Stimulated activated effector memory CD8-positive, alpha-beta T cell treated with anti-CD3 and anti-CD28 coated beads, Interleukin-12 subunit alpha, Interleukin-12 subunit beta, amount 100 ng/mL, for 72 hours (primary cell): ENCODE data around the gene SPRN.
A peak's percentile ranks its signal among the peaks of the same experiment; 100 is the strongest.
"Not testable (repeated sequence)": the region's sequence is repeated elsewhere in the genome, so short reads cannot be mapped to it uniquely, and the experiment has no call there.

ENCODE experiments used
- ATAC-seq: fragments of 150-1000 bp; cut with Tn5 transposase; 2 replicates; pipeline ENCODE4 v1.10.0; 2021
- DNase-seq, 2 donors: peaks; one replicate each; pipeline ENCODE4 v3.0.0; 2021 to 2022; ENCODE audit warnings: low spot score in 2 of 2
- H3K27ac Mint-ChIP-seq: one replicate; pipeline ENCODE4 v1.8.0; 2022; ENCODE audit warnings: mild to moderate bottlenecking, mixed read lengths
- H3K36me3 Mint-ChIP-seq: one replicate; pipeline ENCODE4 v1.8.0; 2022; ENCODE audit warnings: mild to moderate bottlenecking, mixed read lengths
- H3K4me1 Mint-ChIP-seq: one replicate; pipeline ENCODE4 v1.8.0; 2022; ENCODE audit warnings: mixed read lengths
- H3K4me3 Mint-ChIP-seq: one replicate; pipeline ENCODE4 v1.8.0; 2022; ENCODE audit warnings: mild to moderate bottlenecking, mixed read lengths
- H3K9me3 Mint-ChIP-seq: one replicate; pipeline ENCODE4 v1.8.0; 2022; ENCODE audit warnings: mixed read lengths

The SPRN gene

DNA sequence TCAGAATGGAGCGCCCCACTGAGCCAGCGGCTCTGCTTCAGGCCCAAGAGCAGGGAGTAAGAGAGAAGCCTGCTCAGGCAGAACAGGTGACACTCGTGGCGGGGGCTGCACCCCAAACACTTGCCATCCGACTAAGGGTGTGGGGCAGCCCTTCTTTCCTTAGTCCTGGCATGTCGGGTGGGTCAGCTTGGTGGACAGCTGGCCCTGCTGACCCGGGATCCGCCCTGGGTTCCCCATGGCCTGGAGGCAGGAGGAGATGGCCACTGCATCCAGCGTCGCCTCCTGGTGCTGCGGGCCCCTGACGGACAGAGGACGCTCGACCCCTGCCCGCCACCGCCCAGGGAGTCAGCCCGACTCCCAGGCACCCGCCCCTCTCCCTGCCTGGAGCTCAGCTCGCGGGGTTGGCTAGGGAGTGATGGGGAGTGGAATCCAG lies 46.6 kb downstream of the SPRN start:
- Mint-ChIP-seq H3K27ac (no peak overlapping the region), H3K4me3 (peak overlapping the region; percentile 69)
- no peak for ATAC-seq

GRCh38 chr10:133377025-133377817 lies 47.2 kb downstream of the SPRN start:
- ATAC-seq = no peak
- no peak for DNase-seq
- Mint-ChIP-seq H3K36me3 (no peaks in the 10 kb centered on the region), H3K4me1 (peaks cover 16% of the 10 kb centered on the region), H3K27ac (peak overlapping the region; percentile 29), H3K9me3 (no peaks in the 10 kb centered on the region), H3K4me3 (peak overlapping the region; percentile 69)

More for the DNA sequence above, 46.6 kb downstream of the SPRN start:
- no peak for DNase-seq
- H3K9me3 Mint-ChIP-seq = no peaks in the 10 kb centered on the region
- no peaks in the 10 kb centered on the region for H3K36me3 Mint-ChIP-seq
- peaks cover 15% of the 10 kb centered on the region for H3K4me1 Mint-ChIP-seq

DNA sequence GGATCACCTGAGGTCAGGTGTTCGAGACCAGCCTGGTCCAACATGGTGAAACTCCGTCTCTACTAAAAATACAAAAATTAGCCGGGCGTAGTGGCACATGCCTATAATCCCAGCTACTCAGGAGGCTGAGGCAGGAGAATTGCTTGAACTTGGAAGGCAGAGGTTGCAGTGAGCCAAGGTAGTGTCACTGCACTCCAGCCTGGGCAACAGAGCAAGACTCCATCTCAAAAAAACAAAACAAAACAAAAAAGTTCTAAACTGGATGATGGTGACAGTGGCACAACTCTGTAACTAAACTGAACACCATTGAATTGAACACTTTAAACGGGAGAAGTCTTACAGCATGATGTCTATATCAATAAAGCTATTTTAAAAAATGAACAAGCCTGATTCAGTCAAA lies 48.2 kb downstream of the SPRN start:
- H3K4me1 Mint-ChIP-seq = peaks cover 21% of the 10 kb centered on the region
- H3K9me3 Mint-ChIP-seq, H3K36me3 Mint-ChIP-seq, ATAC-seq, DNase-seq, H3K27ac Mint-ChIP-seq: not testable (repeated sequence)
- peak overlapping the region; percentile 69 for H3K4me3 Mint-ChIP-seq

DNA sequence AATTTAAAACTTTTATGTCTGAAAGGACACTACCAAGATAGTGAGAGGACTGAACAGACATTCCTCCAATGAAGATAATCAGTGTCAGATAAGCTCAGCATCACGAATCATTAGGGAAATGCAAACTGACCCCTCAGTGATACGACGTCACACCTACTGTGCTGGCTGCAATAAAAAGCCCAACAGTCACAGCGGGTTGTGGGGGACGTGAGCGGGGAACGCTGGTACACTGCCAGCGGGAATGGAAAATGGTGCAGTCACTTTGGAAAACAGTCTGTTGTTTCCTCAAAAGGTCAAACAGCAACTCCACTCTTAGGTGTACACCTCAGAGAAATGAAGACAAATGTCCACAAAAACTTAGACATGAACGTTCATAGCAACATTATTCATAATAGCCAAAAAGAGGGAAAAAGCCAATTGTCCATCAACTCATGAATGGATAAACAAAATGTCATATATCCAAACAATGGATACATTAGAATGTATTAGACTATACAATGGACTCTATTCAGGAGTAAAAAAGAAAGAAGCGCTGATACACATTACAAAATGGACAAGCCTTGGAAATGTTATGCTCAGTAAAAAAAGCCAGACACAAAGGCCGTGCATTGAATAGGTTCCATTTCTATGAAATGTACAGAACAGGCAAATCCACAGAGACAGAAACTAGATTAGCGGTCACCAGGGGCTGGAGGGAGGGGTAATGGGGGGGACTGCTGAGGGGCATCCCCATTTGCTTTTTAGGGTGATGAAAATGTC lies 48.9 kb downstream of the SPRN start:
- H3K4me1 Mint-ChIP-seq = peaks cover 21% of the 10 kb centered on the region
- H3K27ac Mint-ChIP-seq = no peak overlapping the region
- no peak for DNase-seq
- ATAC-seq = no peak
- peaks cover 4% of the 10 kb centered on the region for H3K36me3 Mint-ChIP-seq
- H3K4me3 Mint-ChIP-seq = peak overlapping the region; percentile 85
- H3K9me3 Mint-ChIP-seq = no peaks in the 10 kb centered on the region

DNA sequence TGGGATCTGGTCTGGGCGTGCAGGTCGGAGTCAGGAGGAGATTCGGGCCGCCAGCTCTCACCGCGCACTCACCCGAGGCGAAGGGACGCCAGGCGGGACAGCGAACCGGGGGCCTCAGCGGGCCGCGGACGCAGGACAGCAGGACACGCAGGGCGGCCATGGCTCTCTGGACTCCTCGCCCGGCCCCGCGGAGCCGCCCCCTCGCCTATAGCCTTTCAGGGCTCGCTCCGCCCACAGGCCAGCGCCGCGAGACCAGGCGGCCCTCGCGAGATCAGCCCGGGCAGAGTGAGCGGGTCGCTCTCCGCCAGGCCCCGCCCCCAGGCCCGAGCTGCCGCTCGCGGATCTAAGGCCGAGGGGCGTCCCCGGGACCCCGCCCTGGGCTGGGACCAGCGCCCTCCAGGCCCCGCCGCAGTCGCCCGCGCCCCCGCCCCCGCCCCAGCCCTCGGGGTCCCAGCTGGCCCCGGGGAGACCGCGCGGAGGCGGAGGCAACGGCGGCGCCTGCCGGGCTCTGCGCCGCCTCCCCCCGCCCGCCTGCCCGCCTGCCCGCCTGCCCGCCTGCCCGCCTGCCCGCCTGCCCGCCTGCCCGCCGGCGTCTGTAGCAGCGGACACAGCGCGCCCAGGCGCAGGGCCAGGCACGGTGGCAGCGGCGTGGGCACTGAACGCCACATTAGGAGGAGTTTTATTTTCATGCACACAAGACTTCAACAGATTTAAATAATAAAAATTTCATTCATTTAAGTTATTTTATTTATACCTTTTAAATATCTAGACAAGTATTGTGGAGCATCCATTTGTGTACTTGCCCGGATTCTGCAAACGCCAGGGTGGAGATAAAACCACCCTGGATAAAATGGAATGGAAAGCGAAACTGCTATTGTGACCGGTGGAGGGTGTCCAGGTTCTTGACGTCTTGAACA lies 51.0 kb downstream of the SPRN start, which contains the start of gene ECHS1:
Gene ECHS1 (minus strand): TSS at position 181 of the 917 bp plus-strand sequence. CDS start 21 bp downstream, at position 160.
- no peaks in the 10 kb centered on the region for H3K9me3 Mint-ChIP-seq
- peaks cover 21% of the 10 kb centered on the region for H3K4me1 Mint-ChIP-seq
- peak within 1 kb of the TSS; percentile 85 for H3K4me3 Mint-ChIP-seq
- H3K36me3 Mint-ChIP-seq = peaks cover 23% of the 10 kb centered on the region
- ATAC-seq (peak; percentile 97), DNase-seq (peak; percentile 98 to 99)
- H3K27ac Mint-ChIP-seq = peak within 1 kb of the TSS; percentile 91

- H3K4me3 Mint-ChIP-seq = peak overlapping the region; percentile 85
- no peak for ATAC-seq
- no peaks in the 10 kb centered on the region for H3K9me3 Mint-ChIP-seq
- no peak for DNase-seq
- H3K36me3 Mint-ChIP-seq = peaks cover 30% of the 10 kb centered on the region
- peak overlapping the region; percentile 74 for H3K27ac Mint-ChIP-seq
- peaks cover 21% of the 10 kb centered on the region for H3K4me1 Mint-ChIP-seq
Measured at GRCh38 chr10:133372507-133372906, 51.9 kb downstream of the SPRN start.
